BJ (cell line): Measurements from ENCODE around the gene PUS3. TPM values are rescaled to one million over a fixed set of nuclear protein-coding genes. Genes with fewer than 3 reads are reported as not detected.

Experiments
- CTCF ChIA-PET: fragments of 350-600 bp; formaldehyde crosslinking; extraction: SDS; loops from one replicate; lab custom pipeline; 2021; ENCODE audit warnings: antibody characterized with exemption, inconsistent platforms; lab: Yijun Ruan, JAX
- POLR2A ChIA-PET: fragments of 300-600 bp; sonication (Branson Sonifier 250); formaldehyde crosslinking; extraction: SDS; loops from one replicate; lab custom pipeline; 2021; ENCODE audit warnings: antibody characterized with exemption; lab: Charles Lee
- DNase-seq: peaks from one replicate; pipeline ENCODE4 v3.0.0-alpha.2; 2011; ENCODE audit warnings: low read depth
- H3K27me3 ChIP-seq: 2 replicates; pipeline ENCODE4 v1.6.0; 2011; ENCODE audit warnings: low read length; ENCODE audit not compliant: control insufficient read depth, insufficient read depth
- H3K36me3 ChIP-seq: 2 replicates; pipeline ENCODE4 v1.5.1; 2011; ENCODE audit warnings: low read length; ENCODE audit not compliant: control insufficient read depth, insufficient read depth
- H3K4me3 ChIP-seq: 2 replicates; pipeline ENCODE4 v1.5.1; 2011; ENCODE audit warnings: low read depth, mild to moderate bottlenecking, control low read depth, low read length
- polyA plus RNA-seq: library from polyadenylated mRNA; depleted of rRNA; stranded (reverse); fragments of >200 nt; gene quantifications from 2 replicates; pipeline ENCODE4 v1.2.3, GENCODE V29; 2011
- TF ChIP-seq, protein P1 (sequence below): IDR thresholded peaks from 2 replicates; pipeline ENCODE4 v1.5.1; 2011; ENCODE audit warnings: low read depth, mild to moderate bottlenecking, control low read depth, inconsistent platforms, low read length, moderate library complexity; ENCODE audit not compliant: insufficient read depth

The PUS3 gene
- polyA plus RNA-seq, 1 experiment: 4.1 TPM

DNA sequence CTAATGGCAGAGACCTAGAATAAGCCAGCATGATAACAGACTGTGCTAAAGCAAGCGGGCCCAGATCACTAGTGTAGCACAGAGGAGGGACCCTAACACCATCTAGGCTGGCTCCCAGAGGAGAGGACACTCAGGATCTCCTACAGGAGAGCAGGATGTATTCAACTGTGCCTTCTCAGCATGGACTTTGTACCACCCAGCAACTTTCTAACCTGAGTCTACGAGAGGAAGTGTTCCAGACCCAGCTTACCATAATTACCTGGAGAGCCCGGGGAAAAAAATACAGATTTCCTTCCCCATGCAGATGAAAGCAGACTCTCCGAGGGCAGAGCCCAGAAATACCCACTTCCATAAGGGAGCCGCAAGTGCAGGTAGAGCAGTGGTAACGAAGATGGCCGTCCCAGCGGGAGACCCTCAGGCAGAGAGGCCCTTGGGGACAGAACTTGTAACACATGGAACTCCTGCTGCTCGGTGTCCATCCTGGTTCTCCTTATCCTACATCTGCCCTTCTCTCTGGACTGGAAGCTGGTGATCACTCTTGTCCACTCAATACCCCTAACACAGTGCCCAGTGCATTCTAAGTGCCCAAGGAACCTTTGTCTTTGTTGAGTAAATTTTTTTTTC lies 21.5 kb upstream of the PUS3 start:
- DNase-seq: no peak
- CTCF ChIA-PET: interaction anchor here (0.6 to 4.0 kb wide), 6 partner anchors 8 to 734 kb away, joined by 3 to 67 read pairs (median 6); no protein-coding TSS in a partner anchor

DNA sequence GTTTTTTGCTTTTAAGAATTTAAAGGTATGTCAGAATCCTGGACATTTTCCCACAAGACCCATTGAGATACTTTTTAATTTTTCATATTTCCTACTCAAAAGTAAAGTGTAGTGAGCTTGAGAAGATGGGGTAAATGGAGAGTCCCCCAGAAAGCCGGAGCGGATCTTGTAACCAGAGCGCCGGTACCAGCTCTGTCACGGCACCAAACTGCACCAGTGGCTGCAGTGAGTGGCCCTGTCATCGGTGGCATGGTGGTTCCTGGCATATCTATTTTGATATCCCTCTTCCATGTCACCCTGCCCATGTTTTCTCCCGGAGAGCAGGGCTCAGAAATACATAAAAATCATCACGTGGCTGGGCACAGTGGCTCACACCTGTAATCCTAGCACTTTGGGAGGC lies 20.6 kb upstream of the PUS3 start:
- Histone ChIP-seq H3K27me3 (peaks cover 5% of the 10 kb centered on the region), H3K4me3 (no peak overlapping the region), H3K36me3 (no peaks in the 10 kb centered on the region)
- TF ChIP-seq, protein P1, sequence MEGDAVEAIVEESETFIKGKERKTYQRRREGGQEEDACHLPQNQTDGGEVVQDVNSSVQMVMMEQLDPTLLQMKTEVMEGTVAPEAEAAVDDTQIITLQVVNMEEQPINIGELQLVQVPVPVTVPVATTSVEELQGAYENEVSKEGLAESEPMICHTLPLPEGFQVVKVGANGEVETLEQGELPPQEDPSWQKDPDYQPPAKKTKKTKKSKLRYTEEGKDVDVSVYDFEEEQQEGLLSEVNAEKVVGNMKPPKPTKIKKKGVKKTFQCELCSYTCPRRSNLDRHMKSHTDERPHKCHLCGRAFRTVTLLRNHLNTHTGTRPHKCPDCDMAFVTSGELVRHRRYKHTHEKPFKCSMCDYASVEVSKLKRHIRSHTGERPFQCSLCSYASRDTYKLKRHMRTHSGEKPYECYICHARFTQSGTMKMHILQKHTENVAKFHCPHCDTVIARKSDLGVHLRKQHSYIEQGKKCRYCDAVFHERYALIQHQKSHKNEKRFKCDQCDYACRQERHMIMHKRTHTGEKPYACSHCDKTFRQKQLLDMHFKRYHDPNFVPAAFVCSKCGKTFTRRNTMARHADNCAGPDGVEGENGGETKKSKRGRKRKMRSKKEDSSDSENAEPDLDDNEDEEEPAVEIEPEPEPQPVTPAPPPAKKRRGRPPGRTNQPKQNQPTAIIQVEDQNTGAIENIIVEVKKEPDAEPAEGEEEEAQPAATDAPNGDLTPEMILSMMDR: no peak
- no peak for DNase-seq
- ChIA-PET CTCF (interaction anchor here (0.6 to 4.0 kb wide), 16 partner anchors 8 to 1809 kb away, joined by 3 to 67 read pairs (median 4); partner anchors contain the start of genes SLC37A2 and VWA5A), POLR2A (no interaction called here)

More for the DNA sequence above, 21.5 kb upstream of the PUS3 start:
- Histone ChIP-seq H3K4me3 (no peak overlapping the region), H3K27me3 (peaks cover 3% of the 10 kb centered on the region; the same call in 1 of the 2 replicates), H3K36me3 (no peaks in the 10 kb centered on the region)
- POLR2A ChIA-PET: no interaction called here
- TF ChIP-seq, protein P1: no peak

DNA sequence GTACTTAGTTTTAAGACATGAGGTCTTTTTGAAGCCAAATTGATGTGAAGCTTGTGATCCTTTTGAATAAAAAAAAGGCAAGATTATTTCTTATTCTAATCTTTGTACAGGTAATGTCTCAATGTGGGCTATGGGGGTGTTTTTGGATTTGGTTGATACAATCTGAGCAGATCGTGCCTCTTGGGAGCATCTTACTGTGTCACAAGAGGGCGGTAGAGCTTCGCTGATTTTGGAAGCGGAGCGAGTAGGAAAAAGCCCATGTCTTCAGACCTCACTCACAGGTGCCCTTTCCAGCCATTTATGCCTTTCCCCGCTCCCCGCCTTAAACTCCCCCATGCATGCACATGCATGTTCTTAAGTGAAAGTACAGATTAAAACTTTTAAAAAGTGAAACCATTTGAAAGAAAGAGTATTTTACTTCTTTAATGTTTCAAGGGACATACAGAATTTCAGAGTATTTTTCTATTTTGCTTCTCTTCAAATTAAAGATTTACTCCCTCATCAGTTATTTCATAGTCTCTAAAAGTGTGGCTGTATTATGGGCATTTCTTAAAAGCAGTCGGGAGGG lies 20.1 kb upstream of the PUS3 start:
- TF ChIP-seq, protein P1: peak; percentile 89

DNA sequence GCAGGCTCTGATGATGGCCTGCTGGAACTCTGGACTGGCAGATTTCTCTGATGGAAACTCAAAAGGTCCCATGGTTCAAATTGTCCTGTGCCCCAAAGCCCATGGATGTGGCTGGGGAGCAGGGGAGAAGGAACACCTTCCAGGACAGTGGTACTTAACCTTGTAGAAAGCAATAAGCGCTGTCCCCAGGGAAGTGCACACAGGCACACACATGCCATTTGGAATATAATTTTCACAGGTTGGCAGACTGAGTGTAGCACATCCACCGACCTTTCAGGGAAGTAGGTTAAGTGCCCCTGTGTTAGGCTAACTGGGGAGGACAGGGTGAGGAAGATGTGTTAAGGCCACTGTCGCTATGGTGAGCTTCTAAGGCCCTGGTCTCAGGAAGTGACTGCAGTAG lies 19.1 kb upstream of the PUS3 start:
- no peaks in the 10 kb centered on the region for H3K36me3 ChIP-seq
- ChIA-PET POLR2A (no interaction called here), CTCF (interaction anchor here (1.0 to 4.0 kb wide), 9 partner anchors 12 to 389 kb away, joined by 3 to 67 read pairs (median 5); no protein-coding TSS in a partner anchor)
- TF ChIP-seq, protein P1: no peak
- H3K27me3 ChIP-seq: peaks cover 14% of the 10 kb centered on the region
- DNase-seq: no peak
- H3K4me3 ChIP-seq: no peak overlapping the region

More for the DNA sequence above, 20.1 kb upstream of the PUS3 start:
- Histone ChIP-seq H3K36me3 (no peaks in the 10 kb centered on the region), H3K4me3 (no peak overlapping the region), H3K27me3 (peaks cover 10% of the 10 kb centered on the region)
- ChIA-PET CTCF (interaction anchor here (0.6 to 4.0 kb wide), 18 partner anchors 9 to 1808 kb away, joined by 3 to 67 read pairs (median 4); partner anchors contain the start of genes SLC37A2 and VWA5A), POLR2A (interaction anchor here (0.6 kb wide), 1 partner anchor 140 kb away, joined by 3 read pairs; no protein-coding TSS in a partner anchor)
- peak; percentile 9 for DNase-seq

DNA sequence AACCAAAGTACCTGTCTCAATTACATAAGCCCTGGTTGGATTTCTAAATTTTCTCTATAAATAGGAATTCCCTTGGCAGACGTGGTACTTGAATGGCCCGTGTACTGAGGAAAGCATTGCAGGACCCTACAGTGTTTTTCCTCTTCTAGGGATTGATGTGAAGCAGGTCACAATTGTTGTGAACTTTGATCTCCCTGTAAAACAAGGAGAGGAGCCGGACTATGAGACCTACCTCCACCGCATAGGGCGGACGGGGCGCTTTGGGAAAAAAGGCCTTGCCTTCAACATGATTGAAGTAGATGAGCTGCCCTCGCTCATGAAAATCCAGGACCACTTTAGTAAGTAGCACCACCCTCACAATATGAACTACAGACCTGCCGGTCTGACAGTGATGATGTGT lies 18.0 kb upstream of the PUS3 start:
- POLR2A ChIA-PET: no interaction called here
- Histone ChIP-seq H3K4me3 (no peak overlapping the region), H3K36me3 (no peaks in the 10 kb centered on the region), H3K27me3 (peaks cover 19% of the 10 kb centered on the region)
- CTCF ChIA-PET: interaction anchor here (1.0 to 1.6 kb wide), 4 partner anchors 20 to 276 kb away, joined by 3 to 11 read pairs (median 6); no protein-coding TSS in a partner anchor
- no peak for DNase-seq
- TF ChIP-seq, protein P1: no peak
